Mesenteric fat pad (tissue), 1 donor: Measurements from ENCODE around the gene GPR150. TPM values are rescaled to one million over a fixed set of nuclear protein-coding genes. Genes with fewer than 3 reads are reported as not detected.

Experiments
- DNase-seq: peaks from one replicate; pipeline ENCODE4 v3.0.0-alpha.2; 2020; ENCODE audit warnings: low spot score
- long read RNA-seq: library from polyadenylated mRNA; unstranded; transcript quantifications from one replicate; pipeline ENCODE4 v2.0.0, GENCODE V29; 2020
- total RNA-seq: library from RNA; stranded (reverse); fragmentation: NEBNext Ultra II Directional; extraction: Animal tissue kit (Norgen Biotek cat#: 25700); gene quantifications from one replicate; pipeline ENCODE4 v1.2.1, GENCODE V29; 2021
- donor health status: DM: yes; HTN: yes; CAD: no.

Gene GPR150
- total RNA-seq: 0.32 TPM
- long read RNA-seq: 0 reads

DNA sequence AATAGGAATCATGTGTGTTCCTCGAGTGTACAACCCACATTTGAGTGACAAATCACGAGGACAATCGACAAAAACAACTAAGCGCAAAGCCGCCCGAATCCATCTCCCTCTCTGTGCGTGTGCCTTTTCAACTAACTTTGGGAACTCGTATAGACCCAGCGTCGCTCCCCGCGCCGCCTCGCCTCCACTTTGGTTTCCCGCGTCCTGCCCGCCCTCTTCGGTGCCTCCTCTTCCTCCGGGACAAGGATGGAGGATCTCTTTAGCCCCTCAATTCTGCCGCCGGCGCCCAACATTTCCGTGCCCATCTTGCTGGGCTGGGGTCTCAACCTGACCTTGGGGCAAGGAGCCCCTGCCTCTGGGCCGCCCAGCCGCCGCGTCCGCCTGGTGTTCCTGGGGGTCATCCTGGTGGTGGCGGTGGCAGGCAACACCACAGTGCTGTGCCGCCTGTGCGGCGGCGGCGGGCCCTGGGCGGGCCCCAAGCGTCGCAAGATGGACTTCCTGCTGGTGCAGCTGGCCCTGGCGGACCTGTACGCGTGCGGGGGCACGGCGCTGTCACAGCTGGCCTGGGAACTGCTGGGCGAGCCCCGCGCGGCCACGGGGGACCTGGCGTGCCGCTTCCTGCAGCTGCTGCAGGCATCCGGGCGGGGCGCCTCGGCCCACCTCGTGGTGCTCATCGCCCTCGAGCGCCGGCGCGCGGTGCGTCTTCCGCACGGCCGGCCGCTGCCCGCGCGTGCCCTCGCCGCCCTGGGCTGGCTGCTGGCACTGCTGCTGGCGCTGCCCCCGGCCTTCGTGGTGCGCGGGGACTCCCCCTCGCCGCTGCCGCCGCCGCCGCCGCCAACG lies at the start of gene GPR150:
TSS of gene GPR150 (plus strand) at position 58 of the 840 bp plus-strand sequence. CDS start at position 247, 189 bp downstream.
- peak; percentile 90 for DNase-seq

DNA sequence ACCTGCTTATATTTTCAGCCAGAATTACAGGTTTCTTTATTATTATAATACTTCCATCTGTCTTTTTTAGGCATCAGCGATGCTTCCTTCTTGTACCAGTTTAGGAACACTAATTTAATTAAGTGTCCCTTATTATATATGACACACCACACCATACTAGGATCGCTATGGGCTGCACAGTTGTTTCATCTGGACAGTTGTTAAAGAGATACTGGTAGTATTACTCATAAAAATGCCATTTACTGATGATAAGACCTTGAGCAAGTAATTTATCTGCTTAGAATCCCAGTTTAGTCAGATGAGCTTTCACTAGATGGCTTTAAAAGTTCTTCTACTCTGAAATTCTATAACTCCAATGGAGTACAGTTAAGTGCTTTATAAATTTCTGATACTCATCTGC lies 47.9 kb upstream of the GPR150 start:
- no peak for DNase-seq

DNA sequence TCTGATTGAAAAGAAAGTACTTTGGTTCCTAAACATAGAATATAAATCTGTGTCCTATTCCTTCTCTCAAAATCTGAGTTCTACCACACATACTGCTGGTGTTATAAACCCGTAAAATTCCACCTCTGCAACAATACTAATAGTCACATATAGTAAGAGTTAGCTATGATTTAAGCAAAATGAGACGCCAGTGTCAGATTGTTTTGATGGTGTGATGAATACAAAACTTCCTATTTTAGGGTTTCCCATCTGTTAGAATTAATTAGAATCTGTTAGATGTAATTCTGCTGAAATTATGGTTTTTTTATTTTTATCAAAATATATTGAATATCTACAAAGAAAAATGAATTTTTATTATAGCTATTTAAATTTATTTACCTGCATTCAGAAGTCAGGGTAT lies 38.3 kb upstream of the GPR150 start:
- no peak for DNase-seq

DNA sequence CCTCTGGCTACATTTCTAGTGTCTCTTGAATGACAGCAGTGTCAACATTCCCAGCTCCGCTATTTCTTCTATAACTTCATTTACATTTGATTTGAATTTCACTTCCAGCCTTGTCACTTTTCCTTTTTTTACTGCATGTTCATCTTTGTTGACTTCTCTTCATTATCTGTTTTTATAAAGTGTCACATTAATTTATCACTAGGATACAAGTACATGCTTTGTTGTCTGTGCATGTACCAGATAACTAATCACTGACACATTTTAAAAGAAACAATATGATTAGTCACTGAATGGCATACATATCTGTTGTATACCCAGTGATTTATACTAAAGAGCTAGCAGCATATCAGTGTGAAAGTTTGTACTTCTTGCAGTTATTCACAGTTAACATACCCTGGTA lies 35.9 kb upstream of the GPR150 start:
- DNase-seq: no peak

DNA sequence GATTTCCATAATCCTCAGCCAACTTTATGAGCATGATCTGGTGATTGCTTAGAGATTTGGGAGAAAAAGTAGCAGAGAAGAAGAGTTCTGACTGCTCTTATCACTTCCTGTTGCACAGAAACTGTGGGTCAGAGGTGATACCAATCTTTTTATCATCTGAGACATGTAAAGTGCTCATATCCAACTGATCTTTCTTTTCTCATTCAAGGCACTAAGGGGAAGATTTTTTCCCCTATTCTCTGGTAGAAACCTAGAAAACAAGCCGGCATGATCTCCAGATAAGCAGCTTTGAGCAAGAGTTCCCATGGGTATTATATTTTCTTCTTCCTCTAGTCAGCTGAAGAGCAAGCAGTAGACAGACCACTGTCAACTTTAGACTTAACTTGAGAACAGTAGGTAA lies 29.0 kb upstream of the GPR150 start:
- DNase-seq: no peak

DNA sequence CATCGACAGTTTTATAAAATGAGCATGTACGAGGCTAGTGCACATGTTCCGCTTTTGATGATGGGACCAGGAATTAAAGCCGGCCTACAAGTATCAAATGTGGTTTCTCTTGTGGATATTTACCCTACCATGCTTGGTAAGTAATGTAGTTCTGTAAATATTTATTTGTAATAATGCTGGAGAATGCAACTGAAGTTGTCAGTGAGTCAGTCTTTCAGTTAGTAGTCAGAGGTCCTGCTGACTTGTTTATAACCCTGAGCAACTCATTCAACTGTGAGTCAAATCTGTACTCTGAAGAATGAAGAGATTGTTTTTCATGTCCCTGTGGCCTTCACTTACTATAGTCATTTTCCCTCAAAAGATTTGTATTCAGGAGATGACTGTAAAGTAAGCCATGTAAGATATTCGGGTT lies 28.4 kb upstream of the GPR150 start:
- no peak for DNase-seq

DNA sequence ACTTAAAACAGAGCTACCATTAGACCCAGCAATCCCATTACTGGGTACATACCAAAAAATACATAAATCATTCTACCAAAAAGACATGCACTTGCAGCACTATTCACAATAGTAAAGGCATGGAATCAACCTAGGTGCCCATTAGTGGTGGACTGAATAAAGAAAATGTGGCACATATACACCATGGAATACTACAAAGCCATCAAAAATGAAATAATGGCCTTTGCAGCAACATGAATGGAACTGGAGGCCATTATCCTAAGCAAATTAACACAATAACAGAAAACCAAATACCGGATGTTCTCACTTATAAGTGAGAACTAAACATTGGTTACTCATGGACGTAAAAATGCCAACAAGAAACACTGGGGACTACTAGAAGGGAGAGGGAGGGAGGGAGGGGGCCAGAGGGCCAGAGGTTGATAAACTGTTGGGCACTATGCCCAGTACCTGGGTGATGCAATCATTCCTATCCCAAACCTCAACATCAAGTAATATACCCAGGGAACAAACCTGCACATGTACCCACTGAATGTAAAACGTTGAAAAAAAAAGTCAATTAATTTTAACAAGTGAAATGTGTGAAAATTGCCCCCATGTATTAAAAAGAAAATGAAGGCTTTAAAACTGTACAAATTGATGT lies 24.5 kb upstream of the GPR150 start:
- DNase-seq: no peak

DNA sequence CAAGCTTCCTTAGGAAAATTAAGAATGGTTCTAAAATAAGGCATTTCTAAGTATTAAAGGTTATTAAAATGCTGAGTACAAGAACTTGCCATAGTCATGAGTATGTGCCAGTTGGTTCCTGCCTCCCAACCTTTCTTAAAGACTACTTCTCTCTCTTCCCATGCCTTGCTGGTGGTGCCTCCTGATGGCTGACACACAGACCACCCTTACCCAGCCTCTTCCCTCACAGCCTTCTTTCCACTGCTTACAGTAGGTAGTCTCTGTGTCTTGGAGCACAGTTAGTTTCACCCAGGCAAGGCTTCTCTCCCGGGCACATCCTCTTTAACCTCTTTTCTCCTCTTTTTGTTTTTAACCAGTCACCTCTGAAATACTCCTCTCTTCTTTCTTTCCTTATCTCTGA lies 20.6 kb upstream of the GPR150 start:
- no peak for DNase-seq

DNA sequence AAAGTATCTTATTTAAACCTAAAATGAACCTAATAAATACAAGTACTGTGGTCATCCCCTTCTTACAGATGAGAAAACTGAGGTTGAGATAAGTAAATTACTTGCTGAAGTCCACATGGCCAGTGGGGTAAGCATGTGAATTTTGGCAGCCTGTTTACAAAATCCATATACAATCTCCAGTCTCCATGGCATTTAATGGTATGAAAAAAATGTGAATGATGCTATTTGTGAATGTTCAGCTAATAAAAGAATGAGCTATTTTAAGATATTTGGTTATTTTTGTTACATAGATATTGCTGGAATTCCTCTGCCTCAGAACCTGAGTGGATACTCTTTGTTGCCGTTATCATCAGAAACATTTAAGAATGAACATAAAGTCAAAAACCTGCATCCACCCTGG lies 19.3 kb upstream of the GPR150 start:
- DNase-seq: no peak

DNA sequence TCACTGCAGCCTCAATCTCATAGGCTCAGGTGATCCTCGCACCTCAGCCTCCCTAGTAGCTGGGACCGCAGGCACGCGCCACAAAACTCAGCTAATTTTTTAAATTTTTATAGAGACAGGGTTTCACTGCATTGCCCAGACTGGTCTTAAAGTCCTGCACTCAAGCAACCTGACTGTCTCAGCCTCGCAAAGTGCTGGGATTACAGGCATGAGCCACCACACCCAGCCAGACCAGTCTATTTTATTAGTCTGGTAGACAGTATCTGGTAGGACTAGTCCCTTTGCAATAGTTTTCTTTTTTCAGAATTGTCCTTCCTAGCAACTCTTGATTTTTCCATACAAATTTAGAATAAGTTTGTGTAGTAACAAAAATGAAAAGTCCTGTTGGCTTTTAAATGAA lies 14.1 kb upstream of the GPR150 start:
- DNase-seq: no peak

DNA sequence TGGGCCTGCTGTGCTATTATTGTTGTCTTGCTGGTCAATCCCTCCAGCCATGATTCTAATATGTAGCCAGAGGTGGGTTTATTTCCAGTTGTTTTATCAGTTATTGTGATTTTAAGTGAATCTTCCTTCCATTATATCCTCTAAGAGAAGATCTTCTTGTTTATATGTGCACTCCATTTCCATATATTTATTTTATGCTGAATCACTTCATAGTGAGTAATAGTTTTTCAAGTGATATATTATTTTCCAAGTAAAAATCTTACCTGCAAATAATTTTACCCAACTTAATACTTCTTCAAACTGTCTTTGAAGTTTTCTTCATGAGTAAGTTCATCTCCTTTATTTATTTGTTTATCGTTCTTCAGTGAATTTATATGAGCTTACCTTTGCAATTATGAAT lies 13.5 kb upstream of the GPR150 start:
- DNase-seq: no peak

DNA sequence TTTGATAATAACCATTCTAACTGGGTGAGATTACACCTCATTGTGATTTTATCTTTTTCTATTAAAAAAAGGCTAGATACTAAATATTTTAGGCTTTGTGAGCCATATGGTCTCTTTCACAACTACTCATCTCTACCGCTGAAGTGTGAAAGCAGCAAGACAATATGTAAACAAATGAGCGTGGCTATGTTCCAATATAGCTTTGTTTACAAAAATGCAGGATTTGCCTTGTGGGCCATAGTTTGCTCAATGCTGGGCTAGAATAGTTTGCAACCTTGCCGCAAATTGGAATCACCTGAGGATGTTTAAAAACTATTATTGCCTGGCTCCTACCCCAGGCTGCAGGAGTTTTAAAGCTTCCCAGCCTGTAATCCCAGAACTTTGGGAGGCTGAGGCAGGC lies 10.2 kb upstream of the GPR150 start:
- DNase-seq: no peak

DNA sequence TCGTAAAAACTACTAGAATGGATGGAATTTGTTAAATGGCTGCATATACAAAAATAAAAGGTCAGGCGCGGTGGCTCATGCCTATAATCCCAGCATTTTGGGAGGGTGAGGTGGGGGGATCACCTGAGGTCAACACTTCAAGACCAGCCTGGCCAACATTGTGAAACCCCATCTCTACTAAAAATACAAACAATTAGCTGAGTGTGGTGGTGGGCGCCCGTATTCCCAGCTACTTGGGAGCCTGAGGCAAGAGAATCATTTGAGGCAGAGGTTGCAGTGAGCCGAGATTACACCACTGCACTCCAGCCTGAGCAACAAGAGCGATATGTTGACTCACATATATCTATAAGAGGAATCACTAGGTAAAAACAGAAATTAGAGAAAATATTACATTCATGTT lies 9.3 kb upstream of the GPR150 start:
- DNase-seq: no peak

DNA sequence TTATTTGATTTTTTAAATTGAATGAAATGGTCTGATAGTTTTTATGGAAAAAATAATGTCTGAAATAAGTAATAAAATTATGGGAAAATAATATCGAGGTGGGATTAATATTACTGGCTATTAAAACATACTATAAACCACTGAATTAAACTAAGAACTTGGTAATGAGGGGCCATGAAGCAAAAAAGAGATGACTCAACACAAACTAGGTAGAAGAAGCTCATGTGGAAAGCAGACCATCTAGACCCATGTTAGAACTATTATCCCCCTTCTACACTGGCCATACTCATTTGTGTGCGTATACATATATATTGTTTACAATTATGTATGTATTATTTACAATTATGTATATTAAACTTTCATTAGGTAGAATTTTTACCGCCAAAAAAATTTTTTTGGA lies 8.5 kb upstream of the GPR150 start:
- DNase-seq: no peak

DNA sequence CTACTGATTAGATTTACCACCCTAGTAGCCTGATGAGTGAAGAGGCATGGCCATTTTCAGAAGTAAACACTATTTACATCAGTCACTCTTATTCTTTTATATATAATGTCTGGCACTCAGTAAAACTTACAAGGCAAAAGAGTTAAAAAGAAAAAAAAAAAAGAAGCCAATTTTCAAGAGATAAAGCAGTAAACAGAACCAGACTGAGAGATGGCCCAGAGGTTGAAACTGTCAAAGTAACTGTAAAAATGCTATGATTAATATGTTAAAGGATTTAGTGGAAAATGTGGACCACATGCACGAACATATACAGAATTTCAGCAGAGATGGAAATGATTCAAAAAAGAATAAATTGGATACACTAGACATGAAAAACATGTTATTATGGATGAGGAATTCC lies 6.4 kb upstream of the GPR150 start:
- no peak for DNase-seq

DNA sequence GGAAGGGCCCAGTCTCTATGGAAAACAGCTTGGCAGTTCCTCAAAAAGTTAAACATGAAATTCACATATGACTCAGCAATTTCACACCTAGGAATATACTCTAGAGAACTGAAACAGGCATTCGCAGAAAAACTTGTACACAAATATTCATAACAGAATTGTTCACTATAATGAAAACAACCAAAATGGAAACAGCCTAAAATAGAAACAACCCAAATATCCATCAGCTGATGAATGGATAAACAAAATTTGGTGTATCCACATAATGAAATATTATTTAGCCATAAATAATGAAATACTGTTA lies 4.8 kb upstream of the GPR150 start:
- DNase-seq: no peak

DNA sequence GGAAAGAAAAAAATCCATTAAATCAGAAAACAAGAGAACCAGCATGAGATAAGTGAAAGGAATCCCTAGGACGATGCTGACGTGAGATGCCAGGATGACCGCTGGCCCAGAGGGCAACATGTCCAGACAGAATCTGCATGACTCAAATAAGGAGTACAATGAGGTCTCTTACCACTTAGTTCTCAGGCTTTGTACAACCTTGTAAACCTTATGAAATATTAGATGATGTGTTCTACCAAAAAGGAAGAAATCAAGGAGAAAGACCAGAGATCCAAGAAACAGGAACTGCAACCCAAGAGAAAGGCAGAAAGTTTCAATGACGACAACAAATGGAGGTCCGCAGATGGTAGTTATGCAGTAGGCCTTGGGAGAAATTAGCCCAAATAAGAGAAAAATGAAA lies 2.8 kb upstream of the GPR150 start:
- DNase-seq: no peak

DNA sequence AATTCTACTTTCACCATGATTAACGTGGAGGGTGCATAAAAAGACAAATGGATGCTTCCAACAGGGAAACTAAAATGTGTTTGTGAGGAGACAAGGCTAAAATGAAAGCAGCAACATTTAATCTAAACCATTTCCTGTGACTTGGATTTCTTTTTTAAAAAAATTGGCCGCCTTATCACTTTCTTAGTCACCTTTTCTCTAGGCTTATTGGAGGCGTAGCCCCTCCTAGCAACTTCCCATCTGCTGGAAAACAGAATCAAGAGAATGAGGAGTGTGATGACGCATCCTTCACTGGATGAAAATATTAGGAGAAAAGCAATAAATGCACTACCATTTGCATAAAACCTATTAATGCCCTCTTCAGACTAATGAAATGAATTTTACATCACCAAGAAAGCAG lies 791 bp upstream of the GPR150 start:
- DNase-seq: no peak

DNA sequence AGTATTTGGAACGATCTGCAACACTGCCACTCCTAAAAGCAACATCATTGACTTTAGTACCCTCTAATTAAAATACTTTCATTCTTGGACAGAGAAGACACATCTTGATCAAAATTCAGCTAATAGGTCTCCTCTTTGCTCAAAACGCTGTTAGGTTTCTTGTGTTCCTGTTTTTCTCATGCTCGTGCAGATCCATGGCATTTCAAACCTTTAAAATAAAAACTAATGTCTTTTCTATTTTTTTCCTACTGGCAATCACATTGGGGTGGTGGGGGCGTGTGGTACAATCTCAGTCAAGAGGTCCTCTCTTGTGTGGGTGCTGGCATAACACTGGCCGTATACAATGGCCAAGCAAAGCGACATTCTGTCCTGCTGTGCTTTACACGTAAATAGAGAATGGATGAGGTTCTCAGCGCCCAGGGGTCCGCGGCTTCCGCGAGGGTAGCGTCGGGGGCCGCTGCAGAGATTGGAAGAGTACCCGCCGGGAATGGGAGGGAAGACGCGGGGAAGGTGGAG lies 315 bp upstream of the GPR150 start:
- DNase-seq: no peak

DNA sequence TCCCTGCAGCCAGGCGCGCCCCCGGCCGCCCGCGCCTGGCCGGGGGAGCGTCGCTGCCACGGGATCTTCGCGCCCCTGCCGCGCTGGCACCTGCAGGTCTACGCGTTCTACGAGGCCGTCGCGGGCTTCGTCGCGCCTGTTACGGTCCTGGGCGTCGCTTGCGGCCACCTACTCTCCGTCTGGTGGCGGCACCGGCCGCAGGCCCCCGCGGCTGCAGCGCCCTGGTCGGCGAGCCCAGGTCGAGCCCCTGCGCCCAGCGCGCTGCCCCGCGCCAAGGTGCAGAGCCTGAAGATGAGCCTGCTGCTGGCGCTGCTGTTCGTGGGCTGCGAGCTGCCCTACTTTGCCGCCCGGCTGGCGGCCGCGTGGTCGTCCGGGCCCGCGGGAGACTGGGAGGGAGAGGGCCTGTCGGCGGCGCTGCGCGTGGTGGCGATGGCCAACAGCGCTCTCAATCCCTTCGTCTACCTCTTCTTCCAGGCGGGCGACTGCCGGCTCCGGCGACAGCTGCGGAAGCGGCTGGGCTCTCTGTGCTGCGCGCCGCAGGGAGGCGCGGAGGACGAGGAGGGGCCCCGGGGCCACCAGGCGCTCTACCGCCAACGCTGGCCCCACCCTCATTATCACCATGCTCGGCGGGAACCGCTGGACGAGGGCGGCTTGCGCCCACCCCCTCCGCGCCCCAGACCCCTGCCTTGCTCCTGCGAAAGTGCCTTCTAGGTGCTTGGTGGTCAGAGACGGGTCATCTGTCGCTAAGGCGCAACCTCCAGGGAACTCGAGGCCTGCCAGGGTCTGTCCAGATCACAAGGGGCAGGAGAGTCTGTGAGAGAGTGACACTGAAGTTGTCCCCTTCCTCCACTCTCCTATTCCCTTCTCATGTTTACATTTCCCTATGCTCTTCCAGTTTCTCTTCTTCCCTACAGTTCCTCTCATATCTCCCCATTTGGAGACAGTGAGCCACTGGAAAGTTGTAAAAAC lies 1.3 kb downstream of the GPR150 start:
- no peak for DNase-seq

DNA sequence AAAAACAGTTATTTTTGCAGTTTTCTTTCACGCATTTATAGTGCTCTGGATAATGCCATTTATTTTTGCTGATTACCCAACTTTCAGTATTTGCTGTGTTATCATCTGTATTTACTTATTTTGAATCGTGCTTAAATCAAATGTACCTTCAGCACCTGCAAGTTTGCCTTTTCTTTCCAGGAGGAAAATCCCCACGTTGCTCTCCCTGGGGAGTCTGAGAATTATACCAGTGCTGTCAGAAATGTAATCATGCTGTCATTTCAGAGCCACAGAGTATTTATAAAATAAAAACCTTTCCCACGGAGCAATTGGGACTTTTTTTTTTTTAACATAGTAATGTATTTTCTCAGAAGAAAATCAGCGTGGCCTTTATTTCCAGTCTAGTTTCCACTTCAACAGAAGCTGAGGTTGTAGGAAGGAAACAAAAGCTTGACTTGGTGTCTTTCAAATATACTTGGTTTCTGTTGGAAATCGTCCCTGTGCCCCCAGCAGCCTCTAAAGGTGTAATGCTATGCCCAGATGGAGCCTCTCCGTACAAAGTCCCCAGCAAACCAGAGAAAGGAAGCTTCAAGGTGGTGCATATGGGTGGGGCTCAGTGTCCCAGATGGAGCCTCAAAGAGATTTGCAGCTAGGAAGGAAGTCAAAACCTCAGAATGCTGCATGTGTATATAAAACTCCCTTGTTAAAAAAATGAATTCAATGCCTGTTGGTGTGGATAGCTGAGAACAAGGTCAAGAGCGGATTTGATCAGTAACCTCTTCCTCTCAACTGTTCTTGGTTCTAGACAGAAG lies 2.1 kb downstream of the GPR150 start:
- DNase-seq: no peak
